HEK293T (cell line): Measurements from ENCODE around the gene LRIG3.

ENCODE experiments used
- ARNT ChIP-seq: fragments of 450-650 bp; IDR thresholded peaks from 2 replicates; pipeline ENCODE4 v1.6.1; 2017; ENCODE audit warnings: mild to moderate bottlenecking
- BHLHE40 ChIP-seq: fragments of 450-650 bp; IDR thresholded peaks from 2 replicates; pipeline ENCODE4 v1.6.1; 2016; ENCODE audit warnings: mild to moderate bottlenecking, moderate library complexity, borderline replicate concordance
- SP1 ChIP-seq: fragments of 450-650 bp; IDR thresholded peaks from 2 replicates; pipeline ENCODE4 v1.6.1; 2017
- TARDBP ChIP-seq: fragments of 450-650 bp; IDR thresholded peaks from 2 replicates; pipeline ENCODE4 v1.6.1; 2016

GRCh38 chr12:58966939-58967338 lies 46.6 kb upstream of the LRIG3 start:
- TF ChIP-seq SP1, result no peak
- no peak for TF ChIP-seq TARDBP
- no peak for TF ChIP-seq ARNT
- TF ChIP-seq BHLHE40, result no peak
